GM18502 (cell line): ENCODE results near the gene EVL.

ENCODE experiments used
- ATAC-seq: cut with Tn5 transposase; IDR thresholded peaks from one replicate; pipeline ENCODE4 v1.9.1; 2021; ENCODE audit warnings: mild to moderate bottlenecking; ENCODE audit not compliant: unreplicated experiment, poor library complexity

The EVL gene

GRCh38 chr14:100188392-100189030 is 123.3 kb downstream of the EVL start:
- no peak for ATAC-seq

GRCh38 chr14:100190126-100190525 is 124.9 kb downstream of the EVL start:
- ATAC-seq = no peak

- ATAC-seq = no peak
These were observed 126.5 kb downstream of the EVL start for GRCh38 chr14:100191584-100192249.

GRCh38 chr14:100192250-100192671 is 127.0 kb downstream of the EVL start:
- ATAC-seq = no peak

DNA sequence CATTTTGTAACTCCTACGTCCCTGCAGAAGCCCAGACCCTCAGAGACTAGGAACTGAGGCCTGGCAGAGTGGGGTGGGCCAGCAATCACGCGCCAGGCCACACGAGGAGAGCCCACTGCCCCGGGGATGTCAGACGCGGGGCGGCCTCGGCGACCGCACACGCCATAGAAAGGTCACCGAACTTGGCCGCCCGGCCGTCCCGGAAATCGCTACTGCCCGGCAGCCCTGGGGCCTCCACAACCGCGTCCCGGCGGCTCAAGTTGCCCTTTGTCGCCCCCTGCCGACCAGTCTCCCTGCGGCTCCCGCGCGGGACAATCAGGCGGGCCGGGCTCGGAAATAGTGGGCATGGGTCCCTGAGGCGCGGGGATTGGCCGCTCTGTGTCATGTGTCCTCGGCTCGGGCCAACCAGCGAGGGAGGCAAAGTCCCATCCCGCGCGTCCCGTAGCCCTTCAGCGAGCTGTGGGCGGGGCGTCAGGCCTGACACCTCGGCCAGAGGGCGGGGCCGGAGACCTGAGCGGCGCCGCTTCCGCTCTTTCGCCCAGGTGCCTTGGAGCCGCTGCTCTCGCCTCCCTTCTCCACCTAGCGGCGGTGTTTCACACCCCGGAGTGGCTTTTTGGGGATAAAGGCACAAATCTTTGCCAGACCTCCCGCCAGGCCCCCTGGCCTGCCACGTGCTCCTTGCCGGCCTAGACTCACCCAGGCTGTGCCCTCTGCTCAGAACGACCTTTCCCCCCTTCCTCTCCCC is 127.6 kb downstream of the EVL start:
- peak; percentile 99 for ATAC-seq
